Measurements from ENCODE around the gene EPHA4.

EPHA4 gene

DNA sequence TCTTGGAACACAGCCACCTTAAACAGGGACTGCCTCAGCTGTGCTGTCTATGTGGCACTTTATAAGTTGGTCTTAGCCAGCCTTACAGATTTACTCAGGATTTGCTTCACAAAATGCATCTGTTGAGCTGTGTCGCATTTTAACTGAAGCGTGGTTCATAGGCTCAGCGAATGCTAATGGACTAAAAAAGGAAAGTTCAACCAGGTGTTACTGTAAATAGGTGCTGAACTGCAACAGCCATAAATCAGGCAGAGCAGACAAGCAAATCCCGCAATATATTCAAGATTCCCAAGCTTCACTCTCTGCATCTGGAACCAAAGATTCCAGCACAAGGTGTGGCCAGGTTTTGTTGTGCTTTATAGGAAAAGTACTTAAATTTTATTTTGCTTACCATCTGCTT is 130.0 kb downstream of the EPHA4 start:
- DNase-seq (ENCODE audit: low read depth in 3 of 3), result no peak

DNA sequence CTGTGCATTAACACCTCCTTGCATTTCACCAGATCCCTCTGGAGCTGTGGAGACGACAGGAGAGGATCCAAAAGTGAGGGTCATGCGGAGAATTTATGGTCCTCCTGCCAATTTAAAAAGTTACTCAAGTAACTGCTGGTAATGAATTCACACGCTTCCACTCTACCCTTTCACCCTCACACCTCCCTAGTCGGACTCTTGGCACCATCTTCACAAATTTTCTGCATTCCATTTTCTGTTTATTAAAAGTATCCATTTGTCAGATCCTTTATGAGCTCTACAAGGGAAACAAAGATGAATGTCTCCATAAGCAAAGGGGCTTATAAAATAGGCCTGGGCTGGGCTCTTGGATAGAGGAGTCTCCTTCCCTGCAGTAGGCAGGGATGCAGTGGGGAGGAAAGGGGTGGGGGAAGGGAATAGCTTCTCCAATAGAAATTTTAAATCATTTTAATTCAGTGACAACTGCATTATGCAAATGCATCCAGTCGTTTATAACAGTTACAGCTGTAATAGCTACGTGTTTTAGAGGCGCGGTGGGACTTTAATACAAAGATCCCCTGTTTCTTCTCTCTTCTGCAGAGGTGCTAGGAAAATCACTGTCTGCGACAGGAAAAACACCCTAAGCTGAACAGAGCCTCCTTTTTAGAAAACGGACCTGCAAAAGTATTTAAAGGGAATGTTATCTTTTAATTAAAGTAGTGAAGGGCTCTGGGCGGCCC is 132.2 kb downstream of the EPHA4 start:
- DNase-seq (ENCODE audit: low read depth in 3 of 3), result no peak

DNA sequence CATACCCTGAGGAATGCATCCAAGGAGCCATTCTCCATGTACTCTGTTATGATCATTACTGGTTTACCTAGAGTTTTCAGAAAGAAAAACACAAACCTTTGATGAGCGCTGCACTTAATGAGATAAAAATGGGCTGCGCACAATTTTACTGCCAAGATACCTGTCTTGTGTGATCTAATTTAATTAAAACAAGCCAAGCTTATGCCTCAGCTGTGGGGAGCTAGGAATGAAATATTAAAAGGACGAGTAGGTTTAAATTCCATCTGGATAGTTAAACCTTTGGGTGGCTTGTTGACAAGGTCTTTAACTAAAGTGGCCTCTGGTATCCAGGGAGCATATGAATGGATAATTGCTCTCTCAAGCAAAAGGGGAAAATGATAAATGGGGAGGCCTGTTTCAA is 135.0 kb downstream of the EPHA4 start:
- no peak for DNase-seq (ENCODE audit: low read depth in 3 of 3)

DNA sequence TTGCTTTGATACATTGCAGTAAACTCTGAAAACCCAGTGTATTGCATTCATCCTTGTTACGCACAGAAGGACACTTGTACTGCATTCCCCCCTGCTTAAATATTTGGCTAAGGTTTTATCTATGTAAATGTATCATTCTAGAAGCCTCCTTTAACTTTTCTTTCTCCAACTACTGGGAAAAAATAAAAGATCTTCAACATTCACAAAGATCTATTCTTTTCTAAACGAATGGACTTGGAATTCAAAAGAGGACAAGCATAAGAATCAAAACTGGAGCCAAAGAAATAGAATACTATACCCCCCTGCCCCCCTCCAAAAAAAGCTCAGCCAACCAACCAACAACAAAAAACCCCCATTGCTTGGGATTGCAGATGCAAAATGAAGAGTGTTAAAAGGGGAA is 136.9 kb downstream of the EPHA4 start:
- DNase-seq (ENCODE audit: low read depth in 3 of 3), result no peak

DNA sequence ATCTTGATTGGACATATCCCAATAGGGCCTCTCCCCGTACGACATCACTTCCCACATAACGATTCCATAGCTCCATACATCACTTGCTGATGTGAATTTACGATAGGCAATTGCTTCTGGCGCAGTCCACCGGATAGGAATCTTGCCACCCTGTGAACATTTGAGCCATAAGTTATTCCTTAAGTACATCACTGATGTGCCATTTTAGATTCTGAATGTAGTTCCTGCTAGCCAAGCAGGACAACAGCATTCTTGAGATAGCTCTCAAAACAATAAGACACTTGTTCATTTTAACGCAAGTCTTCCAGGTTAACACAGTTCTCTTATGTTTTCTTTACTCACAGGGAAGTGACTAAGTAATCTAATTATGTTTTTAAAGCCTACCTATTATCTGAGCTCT is 138.0 kb downstream of the EPHA4 start:
- DNase-seq (ENCODE audit: low read depth in 3 of 3), result no peak

DNA sequence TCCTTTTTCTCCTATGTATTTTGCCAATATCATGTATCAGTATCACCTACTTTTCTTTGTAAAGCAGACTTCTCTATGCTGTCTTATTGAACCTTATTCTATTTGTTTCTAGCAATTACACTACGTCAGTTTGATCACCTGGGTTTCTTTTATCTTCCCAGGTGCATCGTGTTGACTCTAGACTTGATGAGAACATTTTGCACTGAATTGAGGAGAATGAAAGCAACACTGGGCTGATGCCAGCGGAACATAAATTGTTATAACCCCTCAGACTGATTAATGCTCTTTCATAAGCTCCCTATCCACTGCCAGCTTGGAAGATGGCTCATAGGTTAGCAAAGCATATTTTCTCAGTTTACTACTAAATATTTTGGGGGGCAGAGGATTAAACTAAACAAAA is 140.6 kb downstream of the EPHA4 start:
- DNase-seq (ENCODE audit: low read depth in 3 of 3), result no peak

DNA sequence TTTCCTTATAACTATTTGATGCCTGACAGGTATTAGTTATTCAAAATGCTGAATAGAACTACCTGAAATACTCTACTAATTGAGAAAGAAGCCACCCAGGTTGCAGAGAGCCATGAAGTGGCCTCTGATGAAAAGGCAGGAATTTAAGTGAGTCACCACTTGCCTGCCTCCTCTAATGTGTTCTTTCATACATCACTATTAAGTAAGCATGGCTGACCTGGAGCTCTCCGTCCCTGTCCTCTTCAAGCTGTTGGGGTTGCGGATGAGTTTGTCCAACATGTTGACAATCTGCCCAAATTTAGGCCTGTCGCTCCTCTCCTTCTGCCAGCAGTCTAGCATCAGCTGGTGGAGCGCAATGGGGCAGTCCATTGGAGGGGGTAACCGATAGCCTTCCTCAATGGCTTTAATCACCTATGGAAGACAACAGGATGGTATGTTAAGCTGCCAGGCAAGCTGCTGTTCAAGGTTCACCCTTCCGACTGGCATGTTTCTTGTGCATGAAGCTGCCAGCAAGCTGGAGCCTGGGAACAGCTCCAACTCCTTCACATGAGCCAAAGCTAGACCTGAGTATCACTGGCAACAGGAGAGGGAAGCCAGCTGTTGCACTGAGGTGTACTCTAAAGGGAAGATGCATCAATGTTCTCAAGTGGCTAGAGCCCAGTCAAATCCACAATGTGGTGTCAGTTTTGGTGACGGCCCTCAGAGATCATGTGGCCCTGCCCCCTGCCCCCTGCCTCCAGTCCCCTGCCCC is 142.2 kb downstream of the EPHA4 start:
- DNase-seq (ENCODE audit: low read depth in 3 of 3), result no peak

DNA sequence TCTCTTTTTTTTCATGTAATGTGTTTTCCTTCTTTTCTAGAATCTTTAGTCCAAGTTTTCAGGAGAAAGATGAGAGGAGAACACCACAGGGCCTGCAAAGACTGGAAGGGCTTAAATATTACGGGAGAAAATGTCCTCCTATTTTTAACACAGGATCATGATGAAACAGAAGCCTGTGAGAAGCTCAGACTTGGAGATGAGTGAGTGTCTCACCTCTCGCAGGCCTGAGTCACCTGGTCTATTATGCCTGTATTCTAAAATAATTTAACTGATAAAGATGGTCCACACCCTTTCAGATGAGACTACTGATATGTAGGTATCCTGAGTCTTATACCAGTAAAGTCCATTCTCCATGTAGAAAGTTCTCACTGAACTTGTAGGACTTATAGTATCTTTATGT is 143.2 kb downstream of the EPHA4 start:
- DNase-seq (ENCODE audit: low read depth in 3 of 3), result no peak

DNA sequence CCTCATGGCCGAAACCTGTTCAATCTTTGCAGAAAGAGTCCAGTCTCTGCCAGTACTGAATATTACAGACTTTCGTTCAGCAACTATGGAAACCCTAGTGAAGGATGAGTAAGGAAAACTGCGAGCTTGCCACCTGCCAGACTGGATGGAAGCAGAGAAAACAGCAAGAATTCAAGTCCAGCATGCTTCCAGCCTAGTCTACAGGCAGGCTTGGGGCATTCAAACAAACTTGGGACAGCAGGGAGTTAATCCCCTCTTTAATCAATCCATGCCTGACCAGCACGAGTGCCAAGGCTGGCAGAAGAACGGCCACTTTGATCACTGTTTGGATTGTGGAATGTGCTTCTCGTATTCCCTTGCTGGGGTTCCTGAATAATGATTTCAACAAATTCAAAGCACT is 145.2 kb downstream of the EPHA4 start:
- no peak for DNase-seq (ENCODE audit: low read depth in 3 of 3)

DNA sequence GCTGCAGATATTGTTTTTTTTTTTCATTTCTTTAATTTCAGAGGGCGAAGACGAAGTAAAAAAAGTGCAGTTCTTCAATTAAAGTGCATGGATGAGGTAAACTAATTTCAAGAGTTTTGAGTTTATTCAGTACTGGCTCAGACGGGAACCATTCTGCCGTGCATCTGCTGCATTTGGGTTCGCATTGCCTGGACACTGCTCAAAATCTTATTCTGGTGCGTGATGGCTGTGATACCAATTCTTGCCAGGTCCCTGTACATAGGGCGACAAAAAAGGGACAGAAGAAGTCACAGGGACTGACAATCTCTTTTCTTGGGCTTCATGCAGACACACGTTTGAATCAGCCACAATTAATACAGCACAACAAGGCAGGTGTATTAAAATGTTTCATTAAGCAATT is 146.2 kb downstream of the EPHA4 start:
- no peak for DNase-seq (ENCODE audit: low read depth in 3 of 3)

DNA sequence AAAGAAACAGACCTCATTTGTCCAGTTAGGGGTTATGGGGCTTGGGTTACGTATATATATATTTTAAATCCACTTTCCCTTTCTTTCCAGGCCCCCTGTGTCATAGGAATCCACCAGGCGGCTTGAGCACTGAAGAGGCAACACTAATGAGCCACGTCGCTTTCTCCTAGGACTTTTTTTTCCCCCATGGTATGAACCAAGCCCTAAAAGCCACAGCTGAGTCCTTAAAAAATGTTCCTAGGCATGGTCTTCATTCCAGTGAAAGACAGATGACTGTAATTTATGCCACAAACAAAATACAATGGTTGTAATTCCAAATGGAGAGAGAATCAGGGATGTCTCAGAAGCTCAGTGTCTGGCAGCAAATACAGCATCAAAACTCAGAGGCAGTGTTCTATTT is 146.8 kb downstream of the EPHA4 start:
- no peak for DNase-seq (ENCODE audit: low read depth in 3 of 3)

DNA sequence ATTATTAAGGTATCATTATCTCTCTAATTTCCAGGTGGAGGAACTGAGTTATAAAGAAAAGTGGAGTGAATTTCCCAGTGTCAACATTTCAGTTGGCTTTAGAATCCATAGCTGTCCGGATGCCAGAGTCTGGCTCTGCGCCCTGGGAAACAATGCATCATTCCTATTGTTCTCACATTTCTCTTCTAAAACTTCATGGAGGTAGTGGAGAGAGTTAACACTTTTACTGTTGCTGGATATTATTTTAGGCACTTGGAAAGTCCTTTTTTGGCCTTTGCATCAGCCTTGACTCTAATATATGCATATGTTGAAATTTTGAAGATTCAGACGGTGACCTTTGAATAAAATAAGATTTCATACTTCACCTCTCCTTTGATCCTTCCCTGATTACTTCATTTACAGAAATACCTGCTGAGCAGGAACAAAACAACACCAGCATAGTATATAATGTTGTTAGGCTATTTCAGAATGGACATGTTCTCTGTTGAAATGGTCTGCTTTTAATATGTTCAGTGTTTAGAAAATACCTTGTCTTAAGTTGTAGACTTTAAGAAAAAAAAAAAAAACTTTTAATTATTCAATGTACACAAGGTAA is 148.8 kb downstream of the EPHA4 start:
- DNase-seq (ENCODE audit: low read depth in 3 of 3), result no peak

DNA sequence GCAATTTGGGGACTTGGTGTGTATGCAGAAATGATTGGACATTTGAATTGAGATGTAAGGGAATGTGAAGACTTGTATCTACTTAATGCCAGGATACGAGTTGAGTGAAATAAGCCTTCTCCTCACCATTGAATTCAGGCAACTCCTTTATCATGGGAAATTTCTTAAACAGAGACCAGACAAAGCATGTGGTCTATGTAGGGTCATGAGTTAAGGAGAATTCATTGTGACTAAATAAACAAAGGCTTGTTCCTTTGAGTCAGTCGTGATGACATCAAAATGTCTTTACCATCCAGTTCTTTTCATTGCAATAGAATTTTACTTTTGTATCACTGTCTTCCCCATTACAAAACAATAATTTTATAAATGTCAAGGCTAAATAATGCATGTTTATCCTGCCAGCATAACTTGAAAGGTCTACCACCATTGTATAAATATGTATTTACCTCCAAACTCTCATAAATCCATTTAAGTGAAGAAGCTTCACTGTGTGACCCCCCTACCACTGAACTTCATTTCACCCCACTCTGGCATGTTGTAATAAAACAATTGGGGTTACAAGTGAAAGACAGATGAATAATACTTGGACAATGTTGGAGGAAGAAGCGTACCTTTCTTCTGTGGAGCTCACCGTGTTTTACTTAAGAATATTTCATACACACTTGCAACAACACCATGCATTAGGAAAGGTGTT is 149.4 kb downstream of the EPHA4 start:
- no peak for DNase-seq (ENCODE audit: low read depth in 3 of 3)

DNA sequence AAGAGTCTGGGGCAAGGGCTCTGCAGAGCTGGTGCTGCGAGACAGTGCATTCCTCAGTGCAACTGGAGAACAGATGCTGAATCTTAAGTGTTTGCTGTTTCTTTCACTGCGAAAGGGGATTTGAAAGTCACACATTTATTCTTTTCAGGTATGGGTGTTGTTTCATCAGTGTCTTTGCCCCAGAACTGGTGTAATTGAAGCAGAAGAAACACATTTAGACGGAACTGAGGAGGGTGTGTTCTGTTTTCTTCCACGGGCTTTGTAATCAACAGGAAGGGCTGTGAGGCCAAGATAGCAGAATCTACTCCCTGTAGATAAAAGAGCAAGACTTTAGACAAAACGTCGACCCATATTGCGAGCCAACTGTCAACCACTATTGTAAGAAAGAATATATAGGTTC is 151.9 kb downstream of the EPHA4 start:
- DNase-seq (ENCODE audit: low read depth in 3 of 3), result no peak

DNA sequence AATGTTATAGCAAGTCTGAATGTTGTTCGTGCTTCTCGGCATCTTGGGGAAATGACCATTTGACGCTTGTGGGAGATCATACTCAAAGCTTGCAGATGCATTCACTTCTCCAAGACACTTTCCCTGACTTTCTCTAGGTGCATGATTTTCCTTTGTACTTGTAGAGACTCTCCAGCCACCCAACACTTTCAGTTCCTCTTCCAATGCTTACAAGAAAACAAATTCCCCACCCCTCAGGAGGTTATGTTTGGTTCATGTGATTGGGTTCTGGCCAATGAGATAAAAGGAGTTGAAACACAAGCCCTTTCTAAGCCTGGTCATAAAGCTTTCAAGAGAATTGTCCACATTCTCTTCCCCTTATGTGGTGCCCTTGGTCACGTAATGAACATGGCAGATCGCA is 156.3 kb downstream of the EPHA4 start:
- no peak for DNase-seq (ENCODE audit: low read depth in 3 of 3)

DNA sequence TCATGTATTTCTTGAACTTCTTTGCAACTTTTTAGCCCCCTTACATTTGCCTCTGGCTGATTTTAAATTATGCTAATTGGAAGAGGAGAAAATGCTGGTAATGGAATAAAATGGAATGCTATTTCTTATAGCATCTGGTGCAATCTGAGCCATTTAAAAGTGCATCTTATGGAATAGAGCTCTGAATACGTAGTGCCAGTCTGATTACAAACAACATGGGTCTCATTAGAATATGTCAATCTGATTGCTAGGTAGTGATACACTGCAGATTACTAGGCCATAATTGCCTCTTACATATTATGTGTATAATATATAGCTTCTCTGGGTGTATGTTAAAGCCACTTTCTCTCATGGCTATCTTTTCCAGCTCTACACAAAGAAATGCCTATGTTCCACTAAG is 159.1 kb downstream of the EPHA4 start:
- no peak for DNase-seq (ENCODE audit: low read depth in 3 of 3)

DNA sequence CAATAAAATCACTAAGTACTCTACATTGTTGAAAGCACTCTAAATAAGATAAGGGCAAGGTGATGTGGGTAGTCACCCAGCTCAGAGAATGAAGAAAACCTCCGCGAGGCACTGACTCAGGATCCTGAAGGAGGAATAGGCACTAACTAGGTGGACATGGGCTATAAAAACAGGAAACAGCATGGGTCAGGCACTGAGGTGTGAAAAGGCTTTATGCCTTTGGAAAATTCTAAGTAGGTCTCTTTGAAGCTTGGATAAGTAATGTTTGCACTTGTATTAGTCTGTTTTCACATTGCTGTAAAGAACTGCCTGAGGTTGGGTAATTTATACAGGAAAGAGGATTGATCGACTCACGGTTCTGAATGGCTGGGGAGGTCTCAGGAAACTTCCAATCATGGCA is 161.6 kb downstream of the EPHA4 start:
- DNase-seq (ENCODE audit: low read depth in 3 of 3), result no peak

DNA sequence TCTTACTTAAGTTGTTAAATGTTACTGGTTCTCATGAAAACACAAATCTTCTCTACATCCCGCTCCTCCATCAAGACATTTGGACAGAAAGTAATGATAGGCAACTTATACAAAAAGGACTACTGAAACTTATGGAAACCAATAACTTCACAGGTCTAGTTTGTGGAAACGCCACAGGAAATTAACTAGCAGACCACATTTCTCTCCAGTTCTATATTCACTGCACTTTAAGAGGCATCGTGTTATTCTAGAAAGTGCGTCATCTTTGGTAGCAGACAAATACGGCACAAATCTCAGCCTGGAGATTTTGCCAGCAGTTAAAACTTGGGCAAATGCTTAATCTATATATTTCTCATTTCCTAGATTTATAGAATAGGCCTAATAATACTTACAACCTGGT is 164.3 kb downstream of the EPHA4 start:
- no peak for DNase-seq (ENCODE audit: low read depth in 3 of 3)

DNA sequence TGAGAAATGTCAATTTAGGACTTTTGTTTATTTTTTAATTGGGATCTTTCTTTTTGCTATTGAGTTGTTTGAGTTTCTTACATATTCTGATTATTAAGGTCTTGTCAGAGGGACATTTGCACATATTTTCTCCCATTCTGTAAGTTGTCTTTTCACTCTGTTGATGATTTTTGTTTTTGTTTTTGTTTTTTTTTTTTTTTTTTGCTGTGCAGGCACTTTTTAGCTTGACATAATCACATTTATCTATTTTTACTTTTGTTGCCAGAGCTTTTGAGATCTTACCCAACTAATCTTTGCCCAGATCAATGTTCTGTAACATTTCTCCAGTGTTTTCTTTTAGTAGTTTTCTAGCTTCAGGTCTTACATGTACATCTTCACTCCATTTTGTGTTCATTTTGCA is 166.6 kb downstream of the EPHA4 start:
- no peak for DNase-seq (ENCODE audit: low read depth in 3 of 3)

DNA sequence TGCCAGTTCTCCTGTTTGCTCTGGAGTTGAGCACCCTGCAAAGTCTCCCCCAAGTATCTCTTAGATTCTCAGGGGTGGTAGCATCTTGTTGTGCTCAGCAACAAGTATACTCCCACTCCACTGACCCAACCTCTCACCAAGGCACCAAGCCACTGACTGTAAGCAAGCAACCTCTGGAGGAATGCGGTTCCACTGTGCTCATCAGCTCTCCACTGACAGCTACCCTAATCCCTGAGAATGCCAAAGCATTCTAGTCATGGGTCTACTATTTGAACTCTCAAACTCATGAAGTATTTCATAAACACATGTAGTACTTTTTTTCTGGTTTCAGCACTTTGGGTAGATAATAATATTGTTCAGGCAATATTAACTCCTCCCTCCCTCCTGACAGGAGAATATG is 170.0 kb downstream of the EPHA4 start:
- DNase-seq (ENCODE audit: low read depth in 3 of 3), result no peak

DNA sequence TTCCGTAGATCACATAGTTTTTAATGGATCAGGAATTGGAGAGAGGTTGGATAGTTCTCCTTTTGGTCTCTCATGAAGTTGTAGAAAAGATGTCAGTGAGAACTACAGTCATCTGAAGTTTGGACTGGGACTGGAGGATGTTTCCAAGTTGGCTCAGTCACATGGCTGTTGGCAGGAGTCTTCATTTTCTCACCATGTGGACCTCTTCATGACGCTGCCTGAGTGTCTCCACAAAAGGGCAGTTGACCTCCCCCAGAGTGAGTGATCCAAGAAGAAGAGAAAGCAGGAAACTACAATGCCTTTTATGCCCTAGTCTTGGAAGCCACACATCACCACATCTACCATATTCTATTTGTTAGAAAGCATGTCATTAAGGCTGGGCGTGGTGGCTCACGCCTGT is 171.7 kb downstream of the EPHA4 start:
- no peak for DNase-seq (ENCODE audit: low read depth in 3 of 3)

DNA sequence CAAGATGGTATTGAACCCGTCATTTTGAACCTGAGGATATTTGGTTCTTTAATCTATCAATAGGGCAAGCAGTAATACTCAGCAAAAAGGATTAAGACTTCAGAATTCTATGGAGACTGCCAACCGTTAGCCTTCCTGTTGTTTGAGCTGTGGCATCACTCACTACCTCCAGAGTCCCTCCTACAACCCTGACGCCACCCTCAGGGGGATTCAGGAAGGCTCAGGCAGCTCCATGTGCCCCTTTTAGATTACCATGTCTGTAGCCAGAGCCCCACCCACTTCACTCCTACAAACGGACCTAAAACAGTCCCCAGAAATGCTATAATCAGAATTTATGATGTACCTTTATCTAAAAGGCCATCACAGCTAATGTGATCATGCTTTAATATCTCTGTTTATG is 172.9 kb downstream of the EPHA4 start:
- DNase-seq (ENCODE audit: low read depth in 3 of 3), result no peak

DNA sequence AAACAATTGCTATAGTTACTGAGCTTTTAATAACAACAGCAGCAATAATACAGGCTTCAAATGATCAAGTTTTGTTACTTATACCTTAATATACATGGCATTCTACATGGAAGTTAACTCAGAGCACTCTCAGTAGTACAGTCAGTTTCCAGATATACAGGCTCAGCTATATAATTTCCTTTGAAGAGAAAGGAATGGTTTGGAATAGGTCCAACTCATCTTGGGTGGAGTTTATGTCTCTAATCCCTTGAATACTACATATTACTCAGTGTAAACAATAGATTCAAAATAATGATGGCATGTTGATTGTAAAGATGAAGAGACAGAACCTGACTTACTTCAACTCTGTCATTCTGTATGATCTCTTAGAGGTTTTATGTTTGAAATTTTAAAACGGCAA is 174.9 kb downstream of the EPHA4 start:
- no peak for DNase-seq (ENCODE audit: low read depth in 3 of 3)
